NCI-H510A (cell line): ENCODE measurements around the gene DOK3.
"Not testable (repeated sequence)": the region's sequence is repeated elsewhere in the genome, so short reads cannot be mapped to it uniquely, and the experiment has no call there.

Source experiments
- DNase-seq: peaks from one replicate; lab custom pipeline; 2025; lab: John Stamatoyannopoulos, UW

Gene DOK3

GRCh38 chr5:177496727-177497291, 12.8 kb downstream of the DOK3 start:
- peak; percentile 64 for DNase-seq

- no peak for DNase-seq
Measured at GRCh38 chr5:177496070-177496726, 13.4 kb downstream of the DOK3 start.

- DNase-seq, result no peak
Measured at GRCh38 chr5:177495243-177496060, 14.2 kb downstream of the DOK3 start.

- DNase-seq, result no peak
Measured at GRCh38 chr5:177494346-177495195, 15.1 kb downstream of the DOK3 start.

GRCh38 chr5:177493795-177494345, 15.8 kb downstream of the DOK3 start:
- DNase-seq, result no peak

- no peak for DNase-seq
Measured at GRCh38 chr5:177492841-177493240, 16.8 kb downstream of the DOK3 start.

GRCh38 chr5:177491983-177492746, 17.5 kb downstream of the DOK3 start:
- no peak for DNase-seq

- DNase-seq, result no peak
Measured at GRCh38 chr5:177491429-177491945, 18.1 kb downstream of the DOK3 start.

GRCh38 chr5:177490992-177491391, 18.6 kb downstream of the DOK3 start:
- DNase-seq, result no peak

GRCh38 chr5:177490311-177490991, 19.2 kb downstream of the DOK3 start:
- no peak for DNase-seq

GRCh38 chr5:177489119-177489716, 20.4 kb downstream of the DOK3 start:
- no peak for DNase-seq

GRCh38 chr5:177487975-177488374, 21.7 kb downstream of the DOK3 start:
- no peak for DNase-seq

GRCh38 chr5:177487144-177487543, 22.5 kb downstream of the DOK3 start:
- DNase-seq, result no peak

- no peak for DNase-seq
Measured at GRCh38 chr5:177486256-177486655, 23.4 kb downstream of the DOK3 start.

GRCh38 chr5:177485753-177486152, 23.9 kb downstream of the DOK3 start:
- not testable (repeated sequence) for DNase-seq

GRCh38 chr5:177484902-177485549, 24.6 kb downstream of the DOK3 start:
- DNase-seq, result no peak

GRCh38 chr5:177483994-177484901, 25.4 kb downstream of the DOK3 start:
- no peak for DNase-seq

- no peak for DNase-seq
Measured at GRCh38 chr5:177483042-177483441, 26.6 kb downstream of the DOK3 start.
